Measurements from ENCODE around the gene EIF4E3.

Gene EIF4E3

DNA sequence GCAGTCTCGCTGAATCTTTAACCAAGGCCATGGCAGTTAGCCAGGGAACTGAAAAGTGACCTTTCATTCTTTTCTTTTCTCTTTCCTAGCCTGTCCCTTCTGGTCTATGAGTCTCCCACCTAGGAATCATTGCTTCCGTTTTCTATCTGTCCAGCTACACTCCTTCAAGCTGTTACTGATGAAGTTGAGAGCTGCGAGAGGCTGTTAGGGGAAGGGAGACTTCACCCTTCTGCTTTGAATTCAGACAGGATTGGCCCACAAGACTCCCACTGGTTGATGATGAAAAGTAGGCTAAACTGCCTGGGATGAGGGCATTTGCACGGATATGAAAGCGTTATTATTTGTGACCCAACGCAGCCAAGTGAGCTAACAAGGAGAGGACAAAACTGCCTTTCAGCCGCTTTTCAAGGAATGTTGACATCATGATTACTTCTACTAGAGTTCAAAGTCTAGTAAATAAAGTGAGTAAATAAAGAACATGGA, 30.2 kb downstream of the EIF4E3 start:
- H3K27ac ChIP-seq: peak overlapping the region in 4 of 21 experiments; percentile 8 to 47 (median 38)

GRCh38 chr3:71694358-71694999, 30.7 kb downstream of the EIF4E3 start:
- Histone ChIP-seq H3K27ac (peak overlapping the region in 5 of 21 experiments; percentile 8 to 47 (median 30)), H3K4me3 (no peak overlapping the region)

More for the DNA sequence above, 30.2 kb downstream of the EIF4E3 start:
- no peak overlapping the region for H3K4me3 ChIP-seq

DNA sequence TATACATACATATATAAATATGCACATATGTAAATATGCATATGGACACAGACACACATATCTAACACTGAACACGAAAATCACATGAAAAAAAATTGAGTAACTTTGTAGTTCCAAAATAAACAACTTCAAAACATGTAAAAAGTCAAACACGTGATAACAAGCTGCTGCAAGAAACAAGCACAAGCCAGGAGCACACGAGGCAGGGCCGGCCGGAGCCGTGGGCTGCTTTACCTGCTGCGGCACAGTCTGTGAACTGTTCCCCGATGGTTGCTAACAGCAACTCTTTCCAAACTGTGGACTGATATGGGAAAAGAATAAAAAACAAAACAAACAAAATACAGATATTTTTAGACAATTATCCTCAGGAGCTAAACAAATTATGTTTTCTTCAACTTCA, 31.6 kb downstream of the EIF4E3 start:
- no peak overlapping the region for H3K4me3 ChIP-seq
- peak overlapping the region in 1 of 21 experiments; percentile 29 for H3K27ac ChIP-seq

GRCh38 chr3:71692139-71692538, 33.1 kb downstream of the EIF4E3 start:
- H3K4me3 ChIP-seq: no peak overlapping the region
- no peak overlapping the region for H3K27ac ChIP-seq

- Histone ChIP-seq H3K27ac (no peak overlapping the region), H3K4me3 (no peak overlapping the region)
Observed at GRCh38 chr3:71690341-71690841, 34.8 kb downstream of the EIF4E3 start.

GRCh38 chr3:71689291-71689690, 35.9 kb downstream of the EIF4E3 start:
- no peak overlapping the region for H3K27ac ChIP-seq
- no peak overlapping the region for H3K4me3 ChIP-seq

DNA sequence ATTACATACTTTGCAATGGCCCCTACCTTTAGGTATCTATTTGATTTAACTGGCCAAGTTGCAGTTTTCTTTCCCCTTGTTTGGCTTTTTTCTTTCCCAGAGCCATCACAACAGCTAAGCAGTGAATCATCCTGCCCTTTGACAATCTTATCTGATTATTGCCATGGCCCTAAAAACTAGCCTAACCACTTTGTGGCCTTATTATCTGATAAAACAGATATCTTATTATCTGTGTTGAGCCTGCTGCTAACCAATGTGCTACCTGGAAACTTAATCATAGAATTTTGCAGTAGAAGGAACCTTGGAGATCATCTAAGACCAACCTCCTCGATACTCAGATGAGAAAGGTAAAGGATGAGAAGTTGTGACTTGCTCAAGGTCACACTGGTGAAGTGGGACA, 37.1 kb downstream of the EIF4E3 start:
- Histone ChIP-seq H3K27ac (no peak overlapping the region), H3K4me3 (no peak overlapping the region)

- Histone ChIP-seq H3K27ac (peak overlapping the region in 2 of 21 experiments; percentile 47), H3K4me3 (no peak overlapping the region)
Observed at GRCh38 chr3:71685686-71686085, 39.5 kb downstream of the EIF4E3 start.

- Histone ChIP-seq H3K27ac (peak overlapping the region in 6 of 21 experiments; percentile 8 to 55 (median 38)), H3K4me3 (no peak overlapping the region)
Observed at GRCh38 chr3:71684757-71685386, 40.3 kb downstream of the EIF4E3 start.

- H3K4me3 ChIP-seq: no peak overlapping the region
- peak overlapping the region in 5 of 21 experiments; percentile 2 to 55 (median 19) for H3K27ac ChIP-seq
Observed at GRCh38 chr3:71684046-71684756, 41.0 kb downstream of the EIF4E3 start.

- peak overlapping the region in 7 of 21 experiments; percentile 5 to 62 (median 36) for H3K27ac ChIP-seq
- no peak overlapping the region for H3K4me3 ChIP-seq
Observed at GRCh38 chr3:71681224-71681668, 44.0 kb downstream of the EIF4E3 start.

- H3K4me3 ChIP-seq: no peak overlapping the region
- H3K27ac ChIP-seq: peak overlapping the region in 3 of 21 experiments; percentile 16 to 49 (median 36)
Observed at GRCh38 chr3:71680603-71681002, 44.6 kb downstream of the EIF4E3 start.

DNA sequence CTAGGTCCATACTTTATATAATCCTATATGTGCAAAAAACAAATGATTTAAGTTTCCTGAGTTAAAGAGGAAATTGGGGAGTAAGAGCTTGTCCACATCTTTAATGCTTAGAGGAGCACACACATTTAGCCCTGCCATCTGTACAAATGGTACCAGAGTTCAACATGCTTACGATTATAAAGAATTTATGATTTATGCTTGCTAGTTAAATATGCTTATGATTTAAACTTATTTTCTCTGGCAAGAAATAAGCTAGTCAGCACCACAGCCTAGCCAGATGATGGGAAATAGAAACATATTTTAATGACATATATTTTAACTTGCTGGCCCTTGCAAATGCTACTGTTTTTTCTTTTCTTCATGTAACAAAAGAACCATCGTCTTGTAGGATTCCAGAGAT, 48.3 kb downstream of the EIF4E3 start:
- no peak overlapping the region for H3K4me3 ChIP-seq
- no peak overlapping the region for H3K27ac ChIP-seq

DNA sequence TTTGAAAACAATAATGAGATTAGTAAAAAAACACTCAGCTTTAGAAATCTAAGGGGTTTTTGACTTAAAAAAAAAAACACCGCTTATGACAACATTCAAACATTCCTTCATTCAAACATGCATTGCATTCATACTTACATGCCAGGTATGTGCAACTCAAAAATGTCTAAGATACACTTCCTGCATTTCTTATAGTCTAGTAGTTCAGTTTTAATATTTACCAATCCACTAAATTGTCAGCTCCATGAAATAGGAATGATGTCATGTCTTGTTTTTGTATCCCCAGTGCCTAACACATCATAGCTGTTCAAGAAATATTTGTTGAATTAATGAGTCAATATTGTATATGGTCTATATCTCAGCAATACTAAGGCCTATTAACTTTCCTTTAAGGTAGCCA, 51.7 kb downstream of the EIF4E3 start:
- Histone ChIP-seq H3K4me3 (no peak overlapping the region), H3K27ac (no peak overlapping the region)

GRCh38 chr3:71672807-71673206, 52.4 kb downstream of the EIF4E3 start:
- Histone ChIP-seq H3K27ac (no peak overlapping the region), H3K4me3 (no peak overlapping the region)

GRCh38 chr3:71672340-71672739, 52.9 kb downstream of the EIF4E3 start:
- Histone ChIP-seq H3K4me3 (no peak overlapping the region), H3K27ac (no peak overlapping the region)

- Histone ChIP-seq H3K27ac (no peak overlapping the region), H3K4me3 (no peak overlapping the region)
Observed at GRCh38 chr3:71671216-71671845, 53.9 kb downstream of the EIF4E3 start.

- Histone ChIP-seq H3K27ac (no peak overlapping the region), H3K4me3 (no peak overlapping the region)
Observed at GRCh38 chr3:71662568-71662967, 62.6 kb downstream of the EIF4E3 start.

DNA sequence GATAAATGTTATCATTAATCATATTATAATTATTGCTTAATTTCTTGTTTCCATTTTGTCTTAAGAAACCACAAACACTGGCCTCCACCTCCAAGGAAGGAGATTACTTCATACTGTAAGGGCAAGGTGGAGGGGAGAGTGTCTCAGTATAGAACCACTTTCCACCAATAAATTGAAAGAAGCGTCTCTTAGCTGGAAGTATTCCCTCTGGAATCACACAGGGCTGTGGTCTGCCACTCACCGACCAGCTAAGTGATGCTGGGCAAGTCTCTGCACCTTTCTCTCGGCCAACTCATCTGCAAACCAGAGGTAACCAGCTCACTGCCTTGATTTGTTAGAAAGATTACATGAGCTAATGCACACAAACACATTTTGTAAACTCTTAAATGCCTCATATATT, 63.1 kb downstream of the EIF4E3 start:
- Histone ChIP-seq H3K27ac (no peak overlapping the region), H3K4me3 (no peak overlapping the region)

Data from skin epidermis (tissue), 12 donors.